Right renal cortex interstitium (tissue), 3 donors: Measurements from ENCODE around the gene NEUROD6. TPM values are rescaled to one million over a fixed set of nuclear protein-coding genes. Genes with fewer than 3 reads are reported as not detected.

Experiments
- DNase-seq, 3 donors: peaks; one replicate each; pipeline ENCODE4 v3.0.0-alpha.2; 2013; ENCODE audit warnings: low read depth in 3 of 3, low spot score in 2 of 3
- polyA plus RNA-seq, 3 donors: library from polyadenylated mRNA; unstranded; fragments of 120-200 nt; gene quantifications; one replicate each; pipeline ENCODE4 v1.2.1, GENCODE V29; 2013; ENCODE audit not compliant: insufficient read length in 3 of 3

The NEUROD6 gene
- under 1 TPM in 1 of 3 donors, not detected in 2; 0.06 TPM for polyA plus RNA-seq

- no peak for DNase-seq
These were observed at the start of gene NEUROD6 for GRCh38 chr7:31340603-31341002. Gene NEUROD6 (minus strand): TSS chr7:31340726. CDS start chr7:31339268, 1,458 bp downstream.

GRCh38 chr7:31384466-31384865 is 43.9 kb upstream of the NEUROD6 start:
- no peak for DNase-seq

- DNase-seq, result no peak
These were observed 42.2 kb upstream of the NEUROD6 start for GRCh38 chr7:31382722-31383121.

- peak; percentile 3 to 23 (median 16) for DNase-seq
These were observed 33.1 kb upstream of the NEUROD6 start for GRCh38 chr7:31373337-31374289.

GRCh38 chr7:31372231-31372959 is 31.9 kb upstream of the NEUROD6 start:
- no peak for DNase-seq

- DNase-seq, result no peak
These were observed 31.1 kb upstream of the NEUROD6 start for GRCh38 chr7:31371621-31372020.

GRCh38 chr7:31370609-31371008 is 30.1 kb upstream of the NEUROD6 start:
- DNase-seq, result no peak

GRCh38 chr7:31368620-31369019 is 28.1 kb upstream of the NEUROD6 start:
- DNase-seq, result no peak

GRCh38 chr7:31363496-31363895 is 23.0 kb upstream of the NEUROD6 start:
- DNase-seq, result no peak

GRCh38 chr7:31363051-31363450 is 22.5 kb upstream of the NEUROD6 start:
- no peak for DNase-seq

GRCh38 chr7:31362401-31362800 is 21.9 kb upstream of the NEUROD6 start:
- DNase-seq, result no peak

- no peak for DNase-seq
These were observed 17.9 kb upstream of the NEUROD6 start for GRCh38 chr7:31358467-31358866.

GRCh38 chr7:31345421-31345820 is 4.9 kb upstream of the NEUROD6 start:
- no peak for DNase-seq

- no peak for DNase-seq
These were observed 3.2 kb upstream of the NEUROD6 start for GRCh38 chr7:31343516-31344305.

GRCh38 chr7:31341141-31341540 is 615 bp upstream of the NEUROD6 start:
- DNase-seq, result no peak

GRCh38 chr7:31340051-31340450 is 475 bp downstream of the NEUROD6 start:
- no peak for DNase-seq

- DNase-seq, result no peak
These were observed 1.8 kb downstream of the NEUROD6 start for GRCh38 chr7:31338706-31339105.

GRCh38 chr7:31337002-31337565 is 3.4 kb downstream of the NEUROD6 start:
- no peak for DNase-seq

GRCh38 chr7:31336202-31337001 is 4.1 kb downstream of the NEUROD6 start:
- DNase-seq, result no peak

- DNase-seq, result no peak
These were observed 4.7 kb downstream of the NEUROD6 start for GRCh38 chr7:31335884-31336201.
